ENCODE data around the gene RYR1. TPM values are rescaled to one million over a fixed set of nuclear protein-coding genes. Genes with fewer than 3 reads are reported as not detected.

Gene RYR1
- total RNA-seq, 4 donors from 2014 or later = 8.4 to 35.1 (median 16.6) TPM

DNA sequence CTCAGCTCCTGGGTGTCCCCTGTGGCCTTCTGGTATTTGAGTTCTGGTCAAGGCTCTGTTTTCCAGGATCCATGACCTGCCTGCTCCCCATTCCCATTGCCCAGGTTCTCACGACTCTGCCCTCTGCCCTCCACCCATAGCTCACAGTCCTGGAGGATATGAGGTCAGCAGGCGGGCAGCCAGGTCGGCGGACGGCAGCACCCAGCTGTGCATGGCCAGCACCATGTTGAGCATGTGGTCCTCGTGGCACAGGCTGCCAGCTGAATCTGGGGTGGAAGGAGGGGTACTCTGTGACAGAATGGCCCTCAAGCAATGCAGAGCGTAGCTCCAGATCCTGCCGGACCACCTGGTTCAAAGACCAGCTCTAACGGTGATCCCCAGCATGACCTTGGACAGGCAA lies 12.6 kb upstream of the RYR1 start:
- intact Hi-C loops (cut with DNase I; ENCODE audit: low total_unique reads) = no loop called here
- TF ChIP-seq, protein P1, sequence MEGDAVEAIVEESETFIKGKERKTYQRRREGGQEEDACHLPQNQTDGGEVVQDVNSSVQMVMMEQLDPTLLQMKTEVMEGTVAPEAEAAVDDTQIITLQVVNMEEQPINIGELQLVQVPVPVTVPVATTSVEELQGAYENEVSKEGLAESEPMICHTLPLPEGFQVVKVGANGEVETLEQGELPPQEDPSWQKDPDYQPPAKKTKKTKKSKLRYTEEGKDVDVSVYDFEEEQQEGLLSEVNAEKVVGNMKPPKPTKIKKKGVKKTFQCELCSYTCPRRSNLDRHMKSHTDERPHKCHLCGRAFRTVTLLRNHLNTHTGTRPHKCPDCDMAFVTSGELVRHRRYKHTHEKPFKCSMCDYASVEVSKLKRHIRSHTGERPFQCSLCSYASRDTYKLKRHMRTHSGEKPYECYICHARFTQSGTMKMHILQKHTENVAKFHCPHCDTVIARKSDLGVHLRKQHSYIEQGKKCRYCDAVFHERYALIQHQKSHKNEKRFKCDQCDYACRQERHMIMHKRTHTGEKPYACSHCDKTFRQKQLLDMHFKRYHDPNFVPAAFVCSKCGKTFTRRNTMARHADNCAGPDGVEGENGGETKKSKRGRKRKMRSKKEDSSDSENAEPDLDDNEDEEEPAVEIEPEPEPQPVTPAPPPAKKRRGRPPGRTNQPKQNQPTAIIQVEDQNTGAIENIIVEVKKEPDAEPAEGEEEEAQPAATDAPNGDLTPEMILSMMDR (IDR thresholded peaks at IDR 0.05) = no peak
- TF ChIP-seq POLR2A (IDR thresholded peaks at IDR 0.05) = no peak
- H3K4me3 ChIP-seq (ENCODE audit: low read depth, poor library complexity, severe bottlenecking) = no peak overlapping the region
- no peak for DNase-seq (ENCODE audit: low spot score in 2 of 2)
- WGBS, 2 donors = 86 to 95% methylated on average over 9 of the region's 9 CpGs

DNA sequence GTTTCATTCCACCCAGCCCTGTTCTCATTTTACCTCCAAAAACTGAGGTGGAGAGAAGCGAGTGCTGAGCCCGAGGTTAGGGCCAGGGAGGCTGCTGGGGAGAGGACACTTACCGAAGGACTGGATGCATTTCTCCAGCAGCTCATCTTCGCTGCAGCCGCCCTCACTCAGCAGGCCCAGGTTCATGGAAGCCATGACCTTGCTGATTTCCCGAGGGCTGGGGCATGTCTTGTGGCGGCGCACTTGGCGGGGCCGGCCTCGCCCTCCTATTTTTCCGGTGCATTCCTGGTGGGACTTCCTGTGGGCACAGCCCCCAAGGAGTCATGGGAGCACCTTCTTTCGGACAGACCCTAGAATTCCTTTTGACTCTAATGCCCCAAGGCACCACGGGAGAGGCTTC lies 11.6 kb upstream of the RYR1 start:
- no peak overlapping the region for H3K4me3 ChIP-seq (ENCODE audit: low read depth, poor library complexity, severe bottlenecking)
- TF ChIP-seq, protein P1 (IDR thresholded peaks at IDR 0.05) = no peak
- no peak for TF ChIP-seq POLR2A (IDR thresholded peaks at IDR 0.05)
- DNase-seq (ENCODE audit: low spot score in 2 of 2) = no peak
- intact Hi-C loops (cut with DNase I; ENCODE audit: low total_unique reads) = no loop called here
- WGBS, 2 donors = 74 to 75% methylated on average over 13 to 14 of the region's 14 CpGs

DNA sequence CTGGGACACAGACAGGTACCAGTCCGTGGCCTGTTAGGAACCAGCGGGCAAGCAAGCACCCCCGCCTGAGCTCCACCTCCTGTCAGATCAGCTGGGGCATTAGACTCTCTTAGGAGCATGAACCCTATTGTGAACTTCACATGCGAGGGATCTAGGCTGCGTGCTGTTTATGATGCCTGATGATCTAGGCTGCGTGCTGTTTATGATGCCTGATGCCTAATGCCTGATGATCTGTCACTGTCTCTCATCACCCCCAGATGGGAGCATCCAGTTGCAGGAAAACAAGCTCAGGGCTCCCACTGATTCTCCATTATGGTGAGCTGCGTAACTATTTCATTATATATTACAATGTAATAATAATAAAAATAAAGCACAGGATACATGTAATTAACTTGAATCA lies 11.1 kb upstream of the RYR1 start:
- no peak overlapping the region for H3K4me3 ChIP-seq (ENCODE audit: low read depth, poor library complexity, severe bottlenecking)
- WGBS, 2 donors = 81 to 84% methylated on average over 7 of the region's 7 CpGs
- DNase-seq (ENCODE audit: low spot score in 2 of 2) = no peak
- TF ChIP-seq, protein P1 (IDR thresholded peaks at IDR 0.05) = no peak
- no peak for TF ChIP-seq POLR2A (IDR thresholded peaks at IDR 0.05)
- intact Hi-C loops (cut with DNase I; ENCODE audit: low total_unique reads) = no loop called here

DNA sequence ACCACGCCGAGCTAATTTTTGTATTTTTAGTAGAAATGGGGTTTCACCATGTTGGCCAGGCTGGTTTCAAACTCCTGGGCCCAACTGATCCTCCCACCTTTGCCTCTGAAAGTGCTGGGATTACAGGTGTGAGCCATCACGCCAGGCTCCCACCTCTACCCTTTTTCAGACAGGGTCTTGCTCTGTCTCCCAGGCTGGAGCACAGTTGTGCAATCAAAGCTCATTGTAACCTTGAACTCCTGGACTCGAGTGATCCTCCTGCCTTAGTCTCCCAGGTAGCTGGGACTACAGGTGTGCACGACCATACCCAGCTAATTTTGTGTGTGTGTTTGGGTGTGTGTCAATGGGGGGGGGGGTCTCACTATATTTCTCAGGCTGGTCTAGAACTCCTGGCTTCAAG lies 9.2 kb upstream of the RYR1 start:
- 79 to 83% methylated on average over 4 to 5 of the region's 5 CpGs for WGBS, 2 donors
- no peak overlapping the region for H3K4me3 ChIP-seq (ENCODE audit: low read depth, poor library complexity, severe bottlenecking)
- intact Hi-C loops (cut with DNase I; ENCODE audit: low total_unique reads) = no loop called here
- DNase-seq (ENCODE audit: low spot score in 2 of 2) = no peak
- TF ChIP-seq POLR2A (IDR thresholded peaks at IDR 0.05) = no peak
- TF ChIP-seq, protein P1 (IDR thresholded peaks at IDR 0.05) = no peak

DNA sequence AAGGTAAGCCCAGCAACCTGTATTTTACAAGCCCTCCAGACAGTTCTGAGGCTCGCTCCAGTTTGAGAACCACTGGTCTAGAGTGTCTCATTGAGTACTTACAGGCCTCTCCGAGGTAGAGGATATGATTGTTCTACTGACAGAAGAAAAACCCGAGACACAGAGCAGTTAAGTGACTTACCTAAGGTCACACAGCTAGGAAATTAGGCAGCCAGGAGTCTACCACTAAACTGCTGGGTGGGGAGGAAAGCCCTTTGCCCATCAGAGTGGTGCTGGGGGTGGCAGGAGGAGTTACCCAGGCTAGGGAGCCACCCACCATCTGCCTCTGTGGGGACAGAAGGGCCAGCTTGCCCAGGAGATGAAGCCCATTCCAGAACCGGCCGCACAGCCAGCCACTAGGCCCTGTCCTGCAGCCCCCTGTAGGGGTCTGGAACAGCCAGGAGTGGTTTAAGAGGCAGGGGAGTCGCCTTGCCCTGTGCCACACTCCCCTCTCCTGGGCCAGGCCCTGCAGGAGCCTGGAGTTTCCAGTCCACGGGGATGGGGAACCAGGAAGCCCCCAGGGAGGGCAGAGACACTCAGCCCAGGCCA lies 8.2 kb upstream of the RYR1 start:
- TF ChIP-seq, protein P1 (IDR thresholded peaks at IDR 0.05) = no peak
- no peak for TF ChIP-seq POLR2A (IDR thresholded peaks at IDR 0.05)
- peak overlapping the region; percentile 18 for H3K4me3 ChIP-seq (ENCODE audit: low read depth, poor library complexity, severe bottlenecking)
- intact Hi-C loops (cut with DNase I; ENCODE audit: low total_unique reads) = no loop called here
- WGBS, 2 donors = 61 to 72% methylated on average over 7 of the region's 7 CpGs
- no peak for DNase-seq (ENCODE audit: low spot score in 2 of 2)

All from lower leg skin (tissue), 4 donors.